ENCODE data around the gene MAP1LC3A. TPM values are rescaled to one million over a fixed set of nuclear protein-coding genes. Genes with fewer than 3 reads are reported as not detected.
A peak's percentile ranks its signal among the peaks of the same experiment; 100 is the strongest.

MAP1LC3A gene
- total RNA-seq, 6 experiments from 2014 or later, result 20.2 to 34.6 (median 23.9) TPM

DNA sequence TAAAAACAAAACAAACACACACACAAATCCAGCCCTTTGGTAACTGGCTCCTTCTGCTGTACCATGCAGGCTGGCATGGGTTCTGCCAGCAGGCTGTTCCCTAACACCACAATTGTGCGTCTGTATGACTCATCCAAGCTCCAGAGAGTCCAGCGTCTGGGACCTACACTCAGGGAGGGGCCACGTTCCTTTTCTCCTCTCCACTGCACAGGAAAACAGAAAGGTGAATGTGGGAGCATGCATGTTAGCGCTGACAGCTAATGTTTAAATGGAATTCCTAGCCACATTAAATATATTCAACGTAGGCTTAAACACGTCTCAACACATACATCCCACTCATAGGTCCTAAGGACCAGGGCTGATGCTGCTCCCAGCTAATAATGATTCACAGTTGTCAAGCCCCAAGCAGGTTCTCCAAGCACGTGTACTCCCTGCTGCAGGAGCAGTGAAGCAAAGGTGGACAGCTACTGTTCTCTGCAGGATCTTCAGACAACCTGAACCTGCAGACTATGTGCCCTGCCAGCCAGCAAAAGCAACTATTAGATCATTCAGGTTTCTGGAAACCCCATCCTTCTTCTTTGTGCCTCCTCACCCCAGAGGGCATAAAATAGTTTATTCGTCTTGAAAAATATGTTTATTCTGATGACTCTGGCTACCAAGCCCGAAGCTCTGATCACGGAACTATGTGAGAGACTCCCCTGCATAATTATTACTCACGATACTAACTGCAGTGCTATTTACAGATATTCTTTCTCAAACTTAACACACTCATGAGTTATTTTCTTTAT lies 20.9 kb downstream of the MAP1LC3A start:
- H3K4me3 Mint-ChIP-seq, result no peak overlapping the region
- H3K36me3 Mint-ChIP-seq (ENCODE audit: low read depth), result peaks cover 5% of the 10 kb centered on the region
- peaks cover 4% of the 10 kb centered on the region; the same call in 1 of the 2 replicates for H3K27me3 Mint-ChIP-seq (ENCODE audit: insufficient read depth)
- H3K9me3 Mint-ChIP-seq, result no peaks in the 10 kb centered on the region
- DNase-seq, result peak; percentile 75
- TF ChIP-seq, protein P1, sequence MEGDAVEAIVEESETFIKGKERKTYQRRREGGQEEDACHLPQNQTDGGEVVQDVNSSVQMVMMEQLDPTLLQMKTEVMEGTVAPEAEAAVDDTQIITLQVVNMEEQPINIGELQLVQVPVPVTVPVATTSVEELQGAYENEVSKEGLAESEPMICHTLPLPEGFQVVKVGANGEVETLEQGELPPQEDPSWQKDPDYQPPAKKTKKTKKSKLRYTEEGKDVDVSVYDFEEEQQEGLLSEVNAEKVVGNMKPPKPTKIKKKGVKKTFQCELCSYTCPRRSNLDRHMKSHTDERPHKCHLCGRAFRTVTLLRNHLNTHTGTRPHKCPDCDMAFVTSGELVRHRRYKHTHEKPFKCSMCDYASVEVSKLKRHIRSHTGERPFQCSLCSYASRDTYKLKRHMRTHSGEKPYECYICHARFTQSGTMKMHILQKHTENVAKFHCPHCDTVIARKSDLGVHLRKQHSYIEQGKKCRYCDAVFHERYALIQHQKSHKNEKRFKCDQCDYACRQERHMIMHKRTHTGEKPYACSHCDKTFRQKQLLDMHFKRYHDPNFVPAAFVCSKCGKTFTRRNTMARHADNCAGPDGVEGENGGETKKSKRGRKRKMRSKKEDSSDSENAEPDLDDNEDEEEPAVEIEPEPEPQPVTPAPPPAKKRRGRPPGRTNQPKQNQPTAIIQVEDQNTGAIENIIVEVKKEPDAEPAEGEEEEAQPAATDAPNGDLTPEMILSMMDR (IDR thresholded peaks at IDR 0.05), result peak; percentile 79
- peak overlapping the region; percentile 71 for H3K27ac Mint-ChIP-seq
- peaks cover 53% of the 10 kb centered on the region for H3K4me1 Mint-ChIP-seq (ENCODE audit: low read depth)

DNA sequence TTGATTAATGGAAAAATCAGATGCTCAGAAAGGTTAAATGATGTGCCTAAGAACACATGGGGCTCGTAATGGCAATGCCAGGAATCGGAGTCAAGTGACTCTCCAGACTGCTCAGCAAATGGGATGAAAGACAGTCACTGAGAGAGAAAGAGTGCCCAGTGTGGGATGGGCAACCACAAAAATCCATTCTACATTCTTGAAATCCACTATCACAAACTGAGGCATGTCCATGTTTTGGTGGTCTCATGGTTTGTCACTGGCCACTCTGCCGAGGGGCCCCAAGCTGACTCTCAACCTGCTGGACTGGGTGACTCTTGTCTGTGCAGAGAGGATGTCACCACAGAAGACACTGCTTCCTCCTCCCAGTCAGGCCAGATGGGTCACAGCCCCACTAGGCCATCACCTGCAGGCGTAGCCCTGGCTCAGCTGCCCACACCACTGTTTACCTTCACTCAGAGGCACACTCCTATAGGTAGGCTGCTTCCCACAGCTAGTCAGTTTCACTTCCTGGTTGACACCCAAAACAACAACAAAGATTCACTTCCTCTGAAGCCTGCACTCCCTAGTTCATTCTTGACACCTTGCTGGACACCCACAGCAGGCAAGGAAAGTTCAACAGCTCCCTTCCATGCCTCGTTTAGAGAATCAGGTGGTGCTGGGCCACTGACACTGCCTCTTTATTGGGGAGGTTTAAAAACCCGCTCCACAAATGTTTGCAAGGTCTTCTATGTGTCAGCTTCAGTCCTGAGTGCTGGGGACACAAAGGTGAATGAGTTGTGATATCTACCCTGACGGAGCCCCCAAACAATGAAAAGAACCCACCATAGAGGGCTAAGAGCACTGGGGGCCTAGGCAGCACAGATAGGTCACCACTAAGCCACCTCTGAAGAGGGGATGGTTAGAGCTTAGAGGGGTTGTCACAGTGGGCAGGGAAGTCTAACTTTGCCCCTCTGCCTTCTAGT lies 21.7 kb downstream of the MAP1LC3A start:
- Mint-ChIP-seq H3K27me3 (ENCODE audit: insufficient read depth) (no peaks in the 10 kb centered on the region), H3K4me1 (ENCODE audit: low read depth) (peaks cover 53% of the 10 kb centered on the region), H3K9me3 (no peaks in the 10 kb centered on the region), H3K27ac (peak overlapping the region; percentile 71), H3K4me3 (no peak overlapping the region), H3K36me3 (ENCODE audit: low read depth) (no peaks in the 10 kb centered on the region)
- peak; percentile 50 for DNase-seq
- TF ChIP-seq, protein P1 (IDR thresholded peaks at IDR 0.05), result no peak

DNA sequence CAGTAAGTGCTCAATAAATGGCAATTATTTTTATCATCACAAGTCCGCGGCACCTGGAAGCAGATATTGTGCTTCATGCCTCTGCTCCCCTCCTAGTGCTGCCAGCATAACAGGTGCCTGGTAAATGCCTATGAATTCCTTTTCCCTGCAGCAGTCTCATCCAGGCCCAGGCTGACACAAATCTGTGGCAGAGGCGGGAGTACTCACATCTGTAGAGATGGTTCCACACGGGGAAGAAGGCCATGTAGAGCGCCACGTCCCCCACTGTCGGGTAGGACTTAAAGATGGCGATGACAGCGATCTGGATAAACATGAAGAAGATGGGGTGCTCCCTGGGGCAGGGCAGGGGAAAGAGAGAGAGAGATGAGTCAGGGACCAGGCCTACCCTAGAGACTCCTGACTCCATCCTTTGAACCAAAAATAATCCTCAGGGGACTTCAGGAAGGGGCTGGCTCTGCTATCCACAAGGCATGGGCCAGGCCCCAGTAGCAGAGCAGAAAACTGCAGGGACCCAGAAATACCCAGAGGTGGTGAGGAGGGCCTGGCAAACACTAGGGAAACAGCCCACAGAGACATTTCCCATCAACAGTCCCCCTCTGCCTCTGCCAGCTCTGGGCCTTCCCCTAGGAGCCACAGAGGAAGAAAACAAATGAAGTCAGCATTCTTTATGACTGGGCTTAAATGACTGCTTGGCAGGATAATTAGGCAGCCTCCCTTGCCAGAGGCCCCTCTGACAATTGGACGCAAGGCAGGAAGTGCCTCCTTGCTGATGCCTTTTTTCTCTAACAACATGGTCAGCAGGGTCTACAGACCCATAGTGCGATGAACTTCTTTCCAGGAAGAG lies 23.0 kb downstream of the MAP1LC3A start:
- no peaks in the 10 kb centered on the region for H3K9me3 Mint-ChIP-seq
- no peak overlapping the region for H3K4me3 Mint-ChIP-seq
- TF ChIP-seq, protein P1 (IDR thresholded peaks at IDR 0.05), result no peak
- peak overlapping the region; percentile 93 for H3K27ac Mint-ChIP-seq
- peak; percentile 54 for DNase-seq
- H3K4me1 Mint-ChIP-seq (ENCODE audit: low read depth), result peaks cover 53% of the 10 kb centered on the region
- no peaks in the 10 kb centered on the region for H3K27me3 Mint-ChIP-seq (ENCODE audit: insufficient read depth)
- H3K36me3 Mint-ChIP-seq (ENCODE audit: low read depth), result no peaks in the 10 kb centered on the region

DNA sequence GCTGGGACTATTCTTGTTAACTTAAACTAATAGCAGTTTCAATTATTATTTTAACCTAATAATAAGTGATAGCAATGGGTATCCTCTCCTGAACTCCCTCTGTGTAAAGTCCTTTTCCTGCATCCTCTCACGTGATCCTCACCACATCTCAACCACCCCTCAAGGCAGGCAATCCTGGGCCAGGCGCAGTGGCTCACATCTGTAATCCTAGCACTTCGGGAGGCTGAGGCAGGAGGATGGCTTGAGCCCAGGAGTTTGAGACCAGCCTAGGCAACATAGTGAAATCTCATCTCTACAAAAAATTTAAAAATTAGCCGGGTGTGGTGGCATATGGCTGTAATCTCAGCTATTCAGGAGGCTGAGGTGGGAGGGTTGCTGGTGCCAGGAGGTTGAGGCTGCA lies 23.7 kb downstream of the MAP1LC3A start:
- Mint-ChIP-seq H3K27ac (peak overlapping the region; percentile 93), H3K9me3 (no peaks in the 10 kb centered on the region), H3K36me3 (ENCODE audit: low read depth) (no peaks in the 10 kb centered on the region), H3K27me3 (ENCODE audit: insufficient read depth) (no peaks in the 10 kb centered on the region), H3K4me3 (no peak overlapping the region), H3K4me1 (ENCODE audit: low read depth) (peaks cover 53% of the 10 kb centered on the region)
- DNase-seq, result no peak
- TF ChIP-seq, protein P1 (IDR thresholded peaks at IDR 0.05), result no peak

DNA sequence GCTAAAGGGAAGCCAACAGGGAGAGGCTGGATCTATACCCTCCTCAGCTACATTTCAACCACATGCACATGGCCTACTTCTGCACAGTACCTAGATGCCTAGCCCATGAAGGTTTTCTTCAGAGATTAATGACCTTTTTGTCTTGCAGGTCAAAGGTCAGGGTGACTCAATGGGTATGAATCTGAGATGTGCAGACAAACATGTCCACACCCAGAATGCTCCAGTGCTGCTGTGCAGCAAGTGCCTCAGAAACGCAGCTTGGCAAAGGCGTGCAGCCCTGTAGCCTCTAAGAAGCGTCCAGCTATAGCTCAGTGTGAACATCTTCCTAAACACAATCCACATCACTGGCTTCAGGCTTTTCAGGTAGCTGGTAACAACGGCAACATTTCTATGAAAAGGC lies 24.4 kb downstream of the MAP1LC3A start:
- Mint-ChIP-seq H3K36me3 (ENCODE audit: low read depth) (no peaks in the 10 kb centered on the region), H3K9me3 (no peaks in the 10 kb centered on the region), H3K27ac (no peak overlapping the region), H3K4me1 (ENCODE audit: low read depth) (peaks cover 53% of the 10 kb centered on the region), H3K4me3 (no peak overlapping the region), H3K27me3 (ENCODE audit: insufficient read depth) (no peaks in the 10 kb centered on the region)
- no peak for DNase-seq
- TF ChIP-seq, protein P1 (IDR thresholded peaks at IDR 0.05), result no peak
